HG02870 (cell line): ENCODE data around the gene ANKRD13B.
"Not testable (repeated sequence)": the region's sequence is repeated elsewhere in the genome, so short reads cannot be mapped to it uniquely, and the experiment has no call there.

Source experiments
- ATAC-seq: cut with Tn5 transposase; IDR thresholded peaks from one replicate; pipeline ENCODE4 v1.9.1; 2021; ENCODE audit warnings: mild to moderate bottlenecking, moderate library complexity; ENCODE audit not compliant: unreplicated experiment

Gene ANKRD13B

DNA sequence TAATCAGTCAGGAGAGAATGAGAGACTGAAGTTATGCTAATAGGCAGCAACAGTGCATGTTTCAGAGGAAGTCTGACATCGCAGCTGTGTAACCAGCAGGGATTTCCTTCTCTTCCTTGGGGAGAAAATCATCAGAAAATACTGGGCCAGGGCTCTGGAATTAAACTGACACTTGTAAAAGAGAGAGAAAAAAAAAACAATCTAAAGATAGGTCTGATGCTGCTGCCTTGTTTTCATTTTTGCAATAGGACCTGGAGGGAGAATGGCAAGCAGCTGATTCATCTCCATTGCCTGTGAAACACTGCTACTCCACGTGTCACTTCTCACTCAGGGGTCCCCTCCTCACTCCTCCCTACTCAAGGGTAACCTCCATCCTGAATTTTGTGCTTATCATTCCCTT lies 47.5 kb downstream of the ANKRD13B start:
- no peak for ATAC-seq

DNA sequence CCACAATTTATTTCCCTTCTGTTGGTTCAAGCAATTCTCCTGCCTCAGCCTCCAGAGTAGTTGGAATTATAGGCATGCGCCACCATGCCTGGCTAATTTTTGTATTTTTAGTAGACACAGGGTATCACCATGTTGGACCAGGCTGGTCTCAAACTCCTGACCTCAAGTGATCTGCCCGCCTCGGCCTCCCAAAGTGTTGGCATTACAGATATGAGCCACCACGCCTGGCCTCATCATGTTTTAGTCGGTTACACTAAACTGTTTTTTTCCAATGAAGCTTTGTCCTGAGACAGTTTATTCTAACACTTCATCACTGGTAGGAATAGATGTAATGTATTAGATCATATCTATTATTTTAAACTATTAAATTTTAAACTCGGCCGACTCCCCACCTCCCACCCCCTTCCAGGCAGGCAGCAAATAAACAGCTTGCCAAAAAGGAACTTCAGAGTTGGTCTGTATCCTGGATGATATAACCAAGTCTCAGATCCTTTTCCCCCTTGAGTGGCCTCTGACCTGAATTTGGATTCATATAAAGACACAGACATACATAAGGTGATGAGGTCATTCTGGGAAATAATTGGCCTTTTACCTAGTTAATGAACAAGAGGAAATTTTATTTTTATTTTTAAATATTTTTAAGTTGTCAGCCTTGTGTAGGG lies 48.2 kb downstream of the ANKRD13B start:
- no peak for ATAC-seq

DNA sequence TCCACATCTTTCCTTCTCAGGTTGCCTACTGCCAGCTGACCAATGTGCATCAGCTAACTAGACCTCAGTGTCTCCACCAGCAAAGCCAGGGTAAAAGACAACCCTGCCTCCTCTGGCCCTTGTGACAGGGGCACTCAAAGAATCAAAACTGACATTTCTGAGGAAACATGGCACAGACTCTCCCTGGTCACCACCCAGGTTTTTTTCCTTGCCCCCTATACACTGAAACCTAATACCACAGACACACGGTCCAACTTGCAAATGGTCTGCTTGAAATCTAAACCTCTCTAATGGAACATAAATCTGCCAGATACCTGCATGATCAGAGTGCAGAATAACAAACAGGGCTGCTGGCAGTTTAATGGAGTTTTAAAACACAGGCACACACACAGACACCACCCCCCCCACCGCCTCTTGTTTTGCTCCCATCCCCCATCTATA lies 49.3 kb downstream of the ANKRD13B start:
- no peak for ATAC-seq

DNA sequence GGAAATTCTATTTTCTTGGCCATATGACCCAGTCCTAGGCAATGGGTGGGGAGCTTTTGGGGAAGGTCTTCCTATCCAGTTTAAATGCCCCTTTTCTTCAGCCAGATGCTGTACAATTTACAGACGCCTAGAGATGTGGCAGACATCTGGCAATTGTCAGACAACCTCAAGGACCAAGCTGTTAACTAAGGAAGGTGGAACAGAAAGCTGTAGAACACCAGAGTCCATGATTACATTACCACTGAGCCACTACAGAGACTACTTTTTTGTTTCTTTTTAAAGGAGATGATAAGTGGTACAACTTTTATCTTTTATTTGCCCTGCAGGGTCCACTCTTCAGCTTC lies 50.9 kb downstream of the ANKRD13B start:
- no peak for ATAC-seq

DNA sequence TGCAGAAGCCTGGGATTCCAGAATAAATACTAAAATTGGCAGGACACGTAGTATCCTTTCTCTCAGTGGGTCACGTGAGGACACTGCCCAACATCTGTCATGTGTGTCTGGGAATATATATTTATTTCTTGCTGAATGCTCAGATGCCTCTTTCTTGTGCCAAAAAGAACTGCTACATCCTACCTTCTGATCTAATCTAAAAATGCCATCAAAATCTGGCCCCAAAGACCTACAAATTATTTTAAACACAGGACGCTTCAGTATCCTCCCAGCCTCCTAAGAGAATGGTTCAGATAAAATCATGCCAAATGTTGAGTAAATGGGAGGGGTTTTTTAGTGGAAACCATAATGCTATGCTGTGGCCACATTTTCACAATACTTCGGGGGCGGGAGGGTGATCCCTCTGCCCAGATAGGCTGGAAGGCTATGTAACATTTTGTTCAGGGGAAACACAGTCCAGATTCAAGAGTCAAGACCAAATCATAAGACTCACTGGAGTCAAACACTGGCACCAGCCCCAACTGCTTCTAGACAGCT lies 52.7 kb downstream of the ANKRD13B start:
- no peak for ATAC-seq

DNA sequence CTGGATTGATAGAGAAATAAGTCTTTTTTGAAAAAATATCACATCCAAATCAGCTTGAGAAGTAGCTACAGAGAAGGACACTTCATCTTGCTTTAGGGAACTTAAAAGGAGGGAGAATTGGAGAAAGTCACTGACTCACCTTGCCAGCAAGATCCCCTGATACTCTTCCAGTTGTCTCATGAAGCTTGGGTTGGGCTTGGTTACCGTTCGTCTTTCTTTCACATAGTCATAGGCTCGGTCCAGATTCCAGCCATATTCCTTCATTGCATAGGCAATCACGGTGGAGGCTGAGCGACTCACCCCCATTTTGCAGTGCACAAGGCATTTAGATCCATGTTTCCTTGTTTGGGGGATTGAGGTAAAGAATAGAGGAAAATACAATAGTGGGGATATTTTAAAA lies 55.1 kb downstream of the ANKRD13B start:
- no peak for ATAC-seq

DNA sequence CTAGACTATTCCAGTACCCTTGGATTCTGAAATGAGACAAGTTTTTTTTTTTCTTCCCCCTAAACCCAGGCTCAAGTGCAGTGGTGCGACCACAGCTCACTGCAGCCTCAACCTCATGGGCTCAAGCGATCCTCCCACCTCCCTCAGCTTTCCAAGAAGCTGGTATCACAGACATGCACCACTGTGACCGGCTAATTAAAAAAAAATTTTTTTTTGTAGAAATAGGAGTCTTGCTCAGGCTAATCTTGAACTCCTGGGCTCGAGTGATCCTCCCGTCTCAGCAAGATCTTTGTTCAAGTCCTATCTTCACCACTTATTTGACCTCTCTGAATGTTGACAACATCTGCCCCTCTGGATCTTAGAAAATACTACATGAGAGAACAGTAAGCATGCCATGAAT lies 56.4 kb downstream of the ANKRD13B start:
- ATAC-seq, result no peak

DNA sequence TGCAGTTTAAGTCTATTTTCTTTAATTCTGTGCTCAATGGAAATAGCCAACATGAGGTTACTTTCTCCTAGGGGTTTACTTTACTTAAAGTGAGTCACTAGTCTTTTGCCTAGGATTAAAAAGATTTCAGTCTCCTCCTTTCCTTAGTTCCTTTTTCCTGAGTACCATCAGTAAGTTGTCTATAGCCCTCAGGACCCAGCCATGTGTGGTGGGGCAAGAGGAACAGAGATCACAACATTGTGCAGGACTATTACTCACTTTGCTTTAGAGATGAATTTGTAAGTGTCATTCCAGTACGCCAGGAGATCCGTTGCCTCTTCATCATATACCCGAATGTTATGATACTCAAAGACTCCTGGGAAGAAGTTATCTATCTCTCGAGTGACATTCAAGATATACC lies 57.5 kb downstream of the ANKRD13B start:
- ATAC-seq, result no peak

DNA sequence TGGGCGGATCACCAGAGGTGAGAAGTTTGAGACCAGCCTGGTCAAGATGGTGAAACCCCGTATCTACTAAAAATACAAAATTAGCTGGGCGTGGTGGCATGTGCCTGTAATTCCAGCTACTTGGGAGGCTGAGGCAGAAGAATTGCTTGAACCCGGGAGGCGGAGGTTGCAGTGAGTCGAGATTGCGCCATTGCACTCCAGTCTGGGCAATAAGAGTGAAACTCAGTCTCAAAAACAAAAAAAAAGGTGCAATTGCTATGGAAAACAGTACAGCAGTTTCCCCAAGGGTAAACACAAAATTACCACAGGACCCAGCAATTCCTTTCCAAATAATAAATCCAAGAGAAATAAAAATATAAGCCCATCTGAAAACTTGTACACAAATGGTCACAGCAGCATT lies 59.0 kb downstream of the ANKRD13B start:
- not testable (repeated sequence) for ATAC-seq

DNA sequence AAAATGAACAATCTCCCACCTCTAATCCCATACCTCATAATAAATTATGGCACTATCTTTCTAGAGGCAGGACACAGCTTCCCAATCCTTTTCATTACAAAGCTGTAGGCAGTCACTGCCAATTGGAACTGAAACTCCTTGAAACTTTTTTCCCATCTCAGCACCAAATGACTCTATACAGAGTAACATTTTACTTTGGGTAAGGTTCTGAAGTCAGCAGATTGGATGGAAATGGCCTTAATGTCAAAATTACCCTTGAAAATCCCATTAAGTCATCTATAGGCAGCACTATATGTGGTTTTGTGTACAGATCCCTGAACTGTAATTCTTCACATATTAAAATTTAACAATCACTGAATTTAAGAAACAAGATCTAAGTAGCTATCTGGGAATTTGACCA lies 60.0 kb downstream of the ANKRD13B start:
- ATAC-seq, result no peak

DNA sequence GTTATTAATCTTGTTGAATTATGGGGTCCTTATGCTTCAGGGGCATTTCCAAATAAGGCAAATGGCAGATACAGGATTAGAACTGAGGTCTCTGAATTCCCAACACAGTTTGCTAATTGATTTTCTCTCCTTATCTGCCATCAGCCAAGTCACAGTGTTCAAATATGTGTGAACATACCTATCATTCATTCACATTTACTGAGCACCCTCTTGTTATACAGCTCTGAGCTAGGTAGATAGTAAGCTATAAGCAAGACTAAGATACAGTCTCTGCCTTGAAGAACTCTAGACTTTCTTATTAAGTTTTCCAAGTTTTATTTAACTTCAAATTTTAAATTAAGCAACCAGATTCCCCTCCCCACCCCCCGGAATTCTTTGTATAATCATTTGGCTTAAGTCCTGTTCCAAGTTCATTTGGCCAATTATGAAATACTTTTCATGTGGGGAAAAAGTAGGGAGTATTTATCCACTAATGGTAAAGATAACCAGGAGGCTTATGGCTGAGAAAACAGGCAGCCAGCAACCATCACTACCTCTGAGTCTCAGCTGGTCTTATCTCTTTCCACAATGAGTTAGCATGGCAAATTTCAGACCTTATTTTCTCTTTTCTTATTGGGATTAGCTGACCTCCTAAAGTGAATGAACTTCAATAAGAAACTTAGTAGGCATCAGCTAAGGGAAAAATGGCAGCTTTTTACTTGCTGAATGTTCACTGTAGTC lies 61.2 kb downstream of the ANKRD13B start:
- ATAC-seq, result no peak

DNA sequence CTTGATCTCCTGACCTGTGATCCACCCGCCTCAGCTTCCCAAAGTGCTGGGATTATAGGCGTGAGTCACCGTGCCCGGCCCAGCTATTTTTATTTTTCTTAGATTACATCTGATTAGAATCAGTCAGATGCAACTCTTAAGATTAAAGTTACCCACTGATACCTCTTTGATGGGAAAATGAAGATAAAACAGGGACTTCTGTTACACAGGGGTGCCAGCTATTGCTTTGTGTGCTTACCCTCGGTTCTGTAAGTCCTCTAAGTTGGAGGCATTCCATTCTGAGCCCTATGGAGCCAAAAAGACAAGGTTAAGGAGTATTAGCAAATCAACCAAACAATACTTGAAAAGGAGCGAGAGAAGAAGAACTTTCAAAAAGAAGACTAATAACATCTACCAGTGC lies 62.4 kb downstream of the ANKRD13B start:
- ATAC-seq, result no peak

DNA sequence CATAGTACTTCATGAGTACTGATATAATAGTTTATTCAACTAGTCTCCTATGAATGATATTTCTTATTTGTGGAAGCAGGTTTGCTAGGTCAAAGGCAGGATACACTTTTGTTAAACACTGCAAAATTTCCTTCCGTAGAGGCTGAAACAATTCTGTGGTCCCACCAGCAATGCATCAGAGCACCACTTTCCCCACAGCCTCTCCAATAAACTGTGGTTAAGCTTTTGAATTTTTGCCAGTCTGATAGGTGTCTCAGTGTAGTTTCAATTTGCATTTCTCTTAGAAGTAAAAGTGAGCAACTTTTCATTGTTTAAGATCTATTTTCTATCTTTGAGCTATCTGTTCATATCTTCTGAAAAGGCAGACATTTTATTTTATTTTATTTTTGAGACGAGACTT lies 66.2 kb downstream of the ANKRD13B start:
- no peak for ATAC-seq

DNA sequence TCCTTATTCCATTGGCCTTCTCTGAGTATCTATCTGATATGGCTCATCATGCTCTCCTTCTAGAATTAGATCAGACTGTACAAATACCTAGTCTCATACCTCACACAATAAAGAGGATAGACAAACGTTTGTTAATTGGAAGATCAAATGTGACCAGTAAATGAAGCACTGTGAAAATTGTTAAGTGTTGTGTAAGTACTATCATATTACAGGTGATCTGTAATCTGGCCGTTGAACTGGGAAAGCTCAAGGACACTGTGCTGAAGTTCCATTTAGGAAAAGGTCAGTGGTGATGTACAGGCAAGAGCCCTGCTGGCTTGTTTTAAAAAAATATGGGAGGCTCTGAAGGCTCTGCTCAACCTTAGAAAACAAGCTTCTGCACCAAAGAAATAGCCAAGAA lies 68.3 kb downstream of the ANKRD13B start:
- ATAC-seq, result no peak

DNA sequence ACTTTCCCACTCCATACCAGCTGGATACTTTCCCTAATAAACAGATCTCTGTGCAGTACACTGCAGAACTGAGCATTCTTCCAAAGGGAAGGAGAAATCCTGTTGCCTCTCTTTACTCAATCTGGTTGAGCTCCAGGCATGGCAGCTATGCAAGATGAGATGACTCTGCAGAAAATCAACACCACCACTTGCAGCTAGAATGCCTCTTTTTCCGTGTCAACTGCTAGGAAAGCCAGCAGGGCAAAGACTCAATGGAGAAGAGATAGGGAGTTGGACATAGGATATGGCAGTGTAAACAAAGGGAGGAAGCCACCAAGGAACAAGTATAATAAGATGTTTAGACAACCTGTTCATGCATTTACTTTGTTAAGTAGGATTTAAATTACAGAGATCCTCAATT lies 70.2 kb downstream of the ANKRD13B start:
- ATAC-seq, result no peak
